IMR-90 (cell line): ENCODE results near the gene TAF11L11. TPM values are rescaled to one million over a fixed set of nuclear protein-coding genes. Genes with fewer than 3 reads are reported as not detected.
"Not testable (repeated sequence)": the region's sequence is repeated elsewhere in the genome, so short reads cannot be mapped to it uniquely, and the experiment has no call there.

Experiments used
- ATAC-seq: fragments of 200-7000 bp; cut with Tn5 transposase; 2 replicates; pipeline ENCODE4 v1.9.1; 2020; ENCODE audit warnings: low read depth, mild to moderate bottlenecking, moderate library complexity
- BruUV-seq: library from RNA; stranded (reverse); fragments of 400-500 nt; replicated peaks from 2 replicates; lab custom pipeline; 2021; lab: Mats Ljungman, UMichigan
- CTCF ChIA-PET: fragments of 300-600 bp; formaldehyde crosslinking; extraction: SDS; loops from one replicate; lab custom pipeline; 2021; ENCODE audit warnings: antibody characterized with exemption; lab: Yijun Ruan, JAX
- POLR2A ChIA-PET: fragments of 300-600 bp; sonication (Branson Sonifier 250); formaldehyde crosslinking; loops from one replicate; lab custom pipeline; 2022; ENCODE audit warnings: antibody characterized with exemption; ENCODE audit not compliant: unreplicated experiment; lab: Charles Lee
- DNase-seq: peaks from one replicate; pipeline ENCODE4 v3.0.0; 2013
- H2AFZ ChIP-seq: replicated peaks from 2 replicates; pipeline ENCODE3; 2013; ENCODE audit warnings: low read length, mild to moderate bottlenecking; ENCODE audit not compliant: poor library complexity
- H2AK5ac ChIP-seq: 2 replicates; pipeline ENCODE4 v1.6.1; 2013; ENCODE audit warnings: low read depth, low read length, inconsistent platforms
- H2AK9ac ChIP-seq: replicated peaks from 2 replicates; pipeline ENCODE3; 2013; ENCODE audit warnings: mild to moderate bottlenecking, low read depth, low read length, moderate library complexity; ENCODE audit not compliant: poor library complexity
- H2BK120ac ChIP-seq: 2 replicates; pipeline ENCODE4 v1.6.1; 2013; ENCODE audit warnings: low read depth, low read length, inconsistent platforms
- H2BK15ac ChIP-seq: 3 replicates; pipeline ENCODE4 v1.6.1; 2013; ENCODE audit warnings: low read depth, low read length, inconsistent platforms
- H2BK20ac ChIP-seq: 2 replicates; pipeline ENCODE4 v1.6.1; 2013; ENCODE audit warnings: low read depth, mild to moderate bottlenecking, inconsistent platforms, low read length, moderate library complexity
- H2BK5ac ChIP-seq: 2 replicates; pipeline ENCODE4 v1.6.1; 2013; ENCODE audit warnings: mild to moderate bottlenecking, low read depth, low read length, inconsistent platforms; ENCODE audit not compliant: poor library complexity, severe bottlenecking
- H3K14ac ChIP-seq: replicated peaks from 2 replicates; pipeline ENCODE4 v1.6.1; 2013; ENCODE audit warnings: low read depth, low read length, inconsistent platforms
- H3K18ac ChIP-seq: 2 replicates; pipeline ENCODE4 v1.6.1; 2013; ENCODE audit warnings: low read depth, low read length, control low read depth
- H3K23ac ChIP-seq: 2 replicates; pipeline ENCODE4 v1.6.1; 2013; ENCODE audit warnings: low read depth, low read length, inconsistent platforms
- H3K27ac ChIP-seq: 2 replicates; pipeline ENCODE4 v1.5.1; 2013; ENCODE audit warnings: mild to moderate bottlenecking, control low read depth, low read length; ENCODE audit not compliant: insufficient read depth
- H3K27me3 ChIP-seq: 2 replicates; pipeline ENCODE4 v1.6.1; 2013; ENCODE audit warnings: low read length; ENCODE audit not compliant: control insufficient read depth, insufficient read depth
- H3K36me3 ChIP-seq: 2 replicates; pipeline ENCODE4 v1.6.1; 2013; ENCODE audit warnings: low read length, mixed read lengths; ENCODE audit not compliant: control insufficient read depth, insufficient read depth
- H3K4ac ChIP-seq: 2 replicates; pipeline ENCODE4 v1.6.1; 2013; ENCODE audit warnings: low read depth, low read length, inconsistent platforms
- H3K4me1 ChIP-seq: 2 replicates; pipeline ENCODE4 v1.6.1; 2013; ENCODE audit warnings: low read length, mixed read lengths; ENCODE audit not compliant: control insufficient read depth, insufficient read depth
- H3K4me2 ChIP-seq: 2 replicates; pipeline ENCODE4 v1.6.1; 2013; ENCODE audit warnings: low read depth, mild to moderate bottlenecking, control low read depth, low read length, moderate library complexity
- H3K4me3 ChIP-seq: 2 replicates; pipeline ENCODE4 v1.5.1; 2013; ENCODE audit warnings: low read depth, mild to moderate bottlenecking, control low read depth, low read length, moderate library complexity; ENCODE audit not compliant: insufficient read depth
- H3K56ac ChIP-seq: 2 replicates; pipeline ENCODE4 v1.6.1; 2013; ENCODE audit warnings: low read length, inconsistent platforms; ENCODE audit not compliant: insufficient read depth; ENCODE audit errors: extremely low read depth
- H3K79me1 ChIP-seq, 2 experiments: 2 replicates each; pipeline ENCODE4 v1.6.1; 2013; ENCODE audit warnings: low read length in 2 of 2, inconsistent platforms in 1 of 2, low read depth in 1 of 2
- H3K9ac ChIP-seq: 2 replicates; pipeline ENCODE4 v1.6.1; 2013; ENCODE audit warnings: low read depth, low read length, control low read depth
- H3K9me1 ChIP-seq: 2 replicates; pipeline ENCODE4 v1.6.1; 2013; ENCODE audit warnings: low read length, inconsistent platforms; ENCODE audit not compliant: insufficient read depth
- H3K9me3 ChIP-seq: 2 replicates; pipeline ENCODE4 v1.6.1; 2013; ENCODE audit warnings: low read length; ENCODE audit not compliant: control insufficient read depth, insufficient read depth
- H4K20me1 ChIP-seq: 2 replicates; pipeline ENCODE4 v1.6.1; 2013; ENCODE audit warnings: low read length, inconsistent platforms; ENCODE audit not compliant: insufficient read depth
- H4K5ac ChIP-seq: 2 replicates; pipeline ENCODE4 v1.6.1; 2013; ENCODE audit warnings: mild to moderate bottlenecking, low read depth, low read length, control low read depth
- H4K8ac ChIP-seq, 2 experiments: 2 replicates each; pipeline ENCODE4 v1.6.1; 2013; ENCODE audit warnings: low read depth in 2 of 2, low read length in 2 of 2, control low read depth in 1 of 2, inconsistent platforms in 1 of 2
- H4K91ac ChIP-seq: 2 replicates; pipeline ENCODE4 v1.6.1; 2013; ENCODE audit warnings: low read depth, low read length, inconsistent platforms; ENCODE audit not compliant: insufficient read depth
- WGBS, 2 experiments: methylation state at CpG; one replicate each; pipeline versions ENCODE4 v1.1.5 to v1.1.7; 2013; ENCODE audit warnings: missing lambda C conversion rate in 2 of 2; ENCODE audit not compliant: insufficient read length in 1 of 2; ENCODE audit errors: extremely low coverage in 2 of 2; 5-methylcytosine and 5-hydroxymethylcytosine counted together
- dilution Hi-C: fragments of 300-500 bp; cut with HindIII; formaldehyde crosslinking; loops from one replicate; pipeline ENCODE4 v1.14.3; 2018; ENCODE audit warnings: low sequenced_read_pairs; ENCODE audit not compliant: unreplicated experiment
- in situ Hi-C: fragments of 300-500 bp; cut with MboI; formaldehyde crosslinking; loops from 3 replicates; pipeline ENCODE4 v1.14.3; 2019; ENCODE audit warnings: low sequenced_read_pairs, inconsistent platforms, mixed read lengths
- intact Hi-C: fragments of 100-400 bp; cut with micrococcal nuclease; formaldehyde crosslinking; loops from 2 replicates; pipeline ENCODE4 v1.10.0; 2022
- polyA plus RNA-seq, 3 experiments: library from polyadenylated mRNA; depleted of rRNA; stranded (reverse); fragments of >200 nt; gene quantifications; 2 replicates each; pipeline ENCODE4 v1.2.3, GENCODE V29; 2012; ENCODE audit warnings: low replicate concordance in 1 of 3
- total RNA-seq: library from RNA; depleted of rRNA; stranded (reverse); fragments of >200 nt; gene quantifications from 2 replicates; pipeline ENCODE4 v1.2.3, GENCODE V29; 2012

The TAF11L11 gene
- total and polyA plus RNA-seq, 2 of the 4 experiments (the other 2 are of a cell fraction): not detected

DNA sequence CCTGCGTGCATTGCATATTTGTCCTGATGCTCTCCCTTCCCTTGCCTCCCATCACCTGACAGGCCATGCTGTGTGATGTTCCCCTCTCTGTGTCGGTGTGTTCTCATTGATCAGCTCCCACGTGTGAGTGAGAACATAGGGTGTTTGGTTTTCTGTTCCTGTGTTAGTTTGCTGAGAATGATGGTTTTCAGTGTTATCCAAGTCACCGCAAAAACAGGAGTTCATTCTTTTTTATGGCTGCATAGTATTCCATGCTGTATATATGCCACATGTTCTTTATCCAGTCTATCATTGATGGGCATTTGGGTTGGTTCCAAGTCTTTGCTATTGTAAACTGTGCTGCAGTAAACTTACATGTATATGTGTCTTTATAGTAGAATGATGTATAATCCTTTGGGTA, 3.5 kb downstream of the TAF11L11 start:
- WGBS, 2 experiments: no CpG with 5 or more reads among the region's 4 CpGs
- CTCF ChIA-PET, H3K27ac ChIP-seq, dilution Hi-C loops, H2AK5ac ChIP-seq, H3K4me1 ChIP-seq, H3K14ac ChIP-seq, H3K9me3 ChIP-seq, H2BK120ac ChIP-seq, H3K27me3 ChIP-seq, ATAC-seq, H2BK5ac ChIP-seq, in situ Hi-C loops, H3K23ac ChIP-seq, H3K36me3 ChIP-seq, BruUV-seq, H3K9ac ChIP-seq, intact Hi-C loops, DNase-seq, H3K4me3 ChIP-seq, H2AFZ ChIP-seq, H3K4ac ChIP-seq, H3K18ac ChIP-seq, H4K5ac ChIP-seq, H4K91ac ChIP-seq, H2BK15ac ChIP-seq, POLR2A ChIA-PET, H2AK9ac ChIP-seq, H3K56ac ChIP-seq, H2BK20ac ChIP-seq, H3K9me1 ChIP-seq, H3K79me1 ChIP-seq, H4K20me1 ChIP-seq, H3K4me2 ChIP-seq, H4K8ac ChIP-seq: not testable (repeated sequence)

DNA sequence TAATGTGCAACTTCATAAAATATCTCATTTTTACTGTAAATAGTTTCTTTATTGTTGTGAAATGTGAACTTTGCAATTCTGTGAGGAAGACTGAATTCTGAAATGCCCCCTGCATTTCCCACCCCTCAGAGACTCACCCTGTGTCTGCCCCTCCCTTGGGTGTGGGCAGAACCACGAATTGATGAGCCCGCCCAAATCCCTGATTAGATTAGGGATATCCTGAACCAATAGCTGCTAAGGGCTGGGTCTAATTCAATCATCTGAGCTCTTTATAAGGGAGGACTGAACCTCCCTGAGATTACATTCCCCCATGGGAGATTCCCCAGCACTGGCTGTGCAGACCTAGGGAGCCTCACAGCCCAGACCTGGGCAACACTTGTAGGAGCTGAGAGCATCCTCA, 6.1 kb downstream of the TAF11L11 start, which contains the start of gene TAF11L12:
TAF11L12 (plus strand) TSS at position 301 of the 400 bp plus-strand sequence.
- dilution Hi-C loops, H3K14ac ChIP-seq, H3K4me1 ChIP-seq, H2BK5ac ChIP-seq, in situ Hi-C loops, H3K4me2 ChIP-seq, H4K91ac ChIP-seq, POLR2A ChIA-PET, H3K36me3 ChIP-seq, intact Hi-C loops, BruUV-seq, H3K23ac ChIP-seq, H2BK120ac ChIP-seq, H3K27ac ChIP-seq, H3K9ac ChIP-seq, H2BK20ac ChIP-seq, DNase-seq, H3K79me1 ChIP-seq, H2AFZ ChIP-seq, H4K5ac ChIP-seq, H3K56ac ChIP-seq, H4K20me1 ChIP-seq, H3K27me3 ChIP-seq, H2BK15ac ChIP-seq, H3K9me1 ChIP-seq, H3K18ac ChIP-seq, ATAC-seq, H4K8ac ChIP-seq, H2AK5ac ChIP-seq, H3K4ac ChIP-seq, H2AK9ac ChIP-seq, CTCF ChIA-PET, H3K4me3 ChIP-seq, H3K9me3 ChIP-seq: not testable (repeated sequence)
- WGBS, 2 experiments: no CpG with 5 or more reads among the region's 2 CpGs
